ENCODE measurements around the gene FAM163B. TPM values are rescaled to one million over a fixed set of nuclear protein-coding genes. Genes with fewer than 3 reads are reported as not detected.

FAM163B gene
- total RNA-seq, 1 donor from 2014 or later: not detected

DNA sequence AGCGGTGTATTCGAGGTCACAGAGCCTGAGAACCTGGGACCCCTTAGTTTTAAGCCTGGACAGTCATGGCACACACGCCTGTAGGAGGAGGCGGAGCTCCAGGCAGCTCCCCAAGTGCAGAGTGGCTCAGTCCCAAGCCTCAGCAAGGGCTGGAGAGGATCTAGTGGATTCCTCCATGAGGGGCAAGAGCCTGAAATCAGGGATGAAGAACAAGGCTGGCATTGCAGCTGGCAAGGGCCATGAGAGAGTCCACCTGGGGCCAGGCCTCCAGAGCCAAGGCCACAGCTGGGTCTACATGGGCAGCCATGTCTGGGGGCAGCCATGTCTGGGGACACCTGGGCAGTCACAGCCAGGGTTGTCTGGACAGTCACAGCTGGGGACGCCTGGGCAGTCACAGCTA is 52.8 kb downstream of the FAM163B start:
- Histone ChIP-seq H3K27ac (ENCODE audit: low read depth, low read length) (no peak overlapping the region), H3K4me1 (ENCODE audit: insufficient read depth, low read length) (peaks cover 20% of the 10 kb centered on the region), H3K9ac (ENCODE audit: low read length) (no peak overlapping the region), H4K20me1 (ENCODE audit: insufficient read depth, low read length) (no peaks in the 10 kb centered on the region), H2AFZ (ENCODE audit: low read depth, low read length) (no peak overlapping the region), H3K9me3 (ENCODE audit: insufficient read depth, low read depth, low read length) (no peaks in the 10 kb centered on the region), H3K27me3 (ENCODE audit: insufficient read depth, low read length) (peaks cover 6% of the 10 kb centered on the region), H3K36me3 (ENCODE audit: insufficient read depth, low read length) (no peaks in the 10 kb centered on the region), H3K79me2 (ENCODE audit: insufficient read depth, low read length) (no peaks in the 10 kb centered on the region), H3K4me3 (ENCODE audit: insufficient read depth, low read depth, low read length) (no peak overlapping the region), H3K4me2 (ENCODE audit: low read length) (no peak overlapping the region)
- H3K36me3 Mint-ChIP-seq (ENCODE audit: low read depth, unreplicated experiment): peaks cover under 1% of the 10 kb centered on the region
- DNase-seq (ENCODE audit: low read depth) (no peak), FAIRE-seq (no peak)
- H3K9me3 Mint-ChIP-seq (ENCODE audit: unreplicated experiment): no peaks in the 10 kb centered on the region
- no peak overlapping the region for H3K4me3 Mint-ChIP-seq (ENCODE audit: unreplicated experiment)
- peaks cover 22% of the 10 kb centered on the region for H3K27me3 Mint-ChIP-seq (ENCODE audit: low read depth, unreplicated experiment)
- no peak for TF ChIP-seq EZH2 (IDR thresholded peaks at IDR 0.05; ENCODE audit: insufficient read depth, low read length)
- TF ChIP-seq, protein P1, sequence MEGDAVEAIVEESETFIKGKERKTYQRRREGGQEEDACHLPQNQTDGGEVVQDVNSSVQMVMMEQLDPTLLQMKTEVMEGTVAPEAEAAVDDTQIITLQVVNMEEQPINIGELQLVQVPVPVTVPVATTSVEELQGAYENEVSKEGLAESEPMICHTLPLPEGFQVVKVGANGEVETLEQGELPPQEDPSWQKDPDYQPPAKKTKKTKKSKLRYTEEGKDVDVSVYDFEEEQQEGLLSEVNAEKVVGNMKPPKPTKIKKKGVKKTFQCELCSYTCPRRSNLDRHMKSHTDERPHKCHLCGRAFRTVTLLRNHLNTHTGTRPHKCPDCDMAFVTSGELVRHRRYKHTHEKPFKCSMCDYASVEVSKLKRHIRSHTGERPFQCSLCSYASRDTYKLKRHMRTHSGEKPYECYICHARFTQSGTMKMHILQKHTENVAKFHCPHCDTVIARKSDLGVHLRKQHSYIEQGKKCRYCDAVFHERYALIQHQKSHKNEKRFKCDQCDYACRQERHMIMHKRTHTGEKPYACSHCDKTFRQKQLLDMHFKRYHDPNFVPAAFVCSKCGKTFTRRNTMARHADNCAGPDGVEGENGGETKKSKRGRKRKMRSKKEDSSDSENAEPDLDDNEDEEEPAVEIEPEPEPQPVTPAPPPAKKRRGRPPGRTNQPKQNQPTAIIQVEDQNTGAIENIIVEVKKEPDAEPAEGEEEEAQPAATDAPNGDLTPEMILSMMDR (IDR thresholded peaks at IDR 0.05; ENCODE audit: insufficient read depth, low read depth, low read length): no peak
- H3K4me1 Mint-ChIP-seq (ENCODE audit: low read depth, unreplicated experiment): peaks cover 23% of the 10 kb centered on the region
- no peak overlapping the region for H3K27ac Mint-ChIP-seq (ENCODE audit: unreplicated experiment)

DNA sequence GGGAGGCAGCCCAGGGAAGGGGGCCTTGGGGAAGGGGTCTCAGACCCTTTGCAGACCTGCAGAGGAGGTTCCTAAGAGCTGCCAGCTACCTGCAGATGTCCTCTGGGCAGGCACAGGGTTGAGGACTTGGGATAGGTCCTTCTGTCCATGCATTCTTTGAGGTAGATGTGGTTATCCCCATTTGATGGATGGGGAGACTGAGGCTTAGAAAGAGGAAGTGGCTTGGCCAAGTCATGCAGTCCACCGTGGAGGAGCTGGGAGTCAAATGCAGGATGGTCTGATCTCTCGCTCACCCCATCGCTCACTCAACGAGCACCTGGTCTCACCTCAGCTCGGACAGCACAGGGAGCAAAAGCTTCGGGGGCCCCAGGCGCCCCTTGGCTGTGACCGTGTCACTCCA is 54.5 kb downstream of the FAM163B start:
- H3K4me2 ChIP-seq (ENCODE audit: low read length): no peak overlapping the region
- Mint-ChIP-seq H3K36me3 (ENCODE audit: low read depth, unreplicated experiment) (peaks cover 2% of the 10 kb centered on the region), H3K27me3 (ENCODE audit: low read depth, unreplicated experiment) (peaks cover 36% of the 10 kb centered on the region), H3K4me3 (ENCODE audit: unreplicated experiment) (no peak overlapping the region), H3K9me3 (ENCODE audit: unreplicated experiment) (no peaks in the 10 kb centered on the region), H3K27ac (ENCODE audit: unreplicated experiment) (no peak overlapping the region), H3K4me1 (ENCODE audit: low read depth, unreplicated experiment) (peaks cover 20% of the 10 kb centered on the region)
- H3K4me3 ChIP-seq (ENCODE audit: insufficient read depth, low read depth, low read length): no peak overlapping the region
- H3K27me3 ChIP-seq (ENCODE audit: insufficient read depth, low read length): peaks cover 8% of the 10 kb centered on the region
- no peak overlapping the region for H3K27ac ChIP-seq (ENCODE audit: low read depth, low read length)
- no peak for TF ChIP-seq EZH2 (IDR thresholded peaks at IDR 0.05; ENCODE audit: insufficient read depth, low read length)
- TF ChIP-seq, protein P1 (IDR thresholded peaks at IDR 0.05; ENCODE audit: insufficient read depth, low read depth, low read length): no peak
- no peaks in the 10 kb centered on the region for H3K9me3 ChIP-seq (ENCODE audit: insufficient read depth, low read depth, low read length)
- H2AFZ ChIP-seq (ENCODE audit: low read depth, low read length): no peak overlapping the region
- peaks cover 18% of the 10 kb centered on the region for H3K4me1 ChIP-seq (ENCODE audit: insufficient read depth, low read length)
- no peaks in the 10 kb centered on the region for H3K79me2 ChIP-seq (ENCODE audit: insufficient read depth, low read length)
- no peaks in the 10 kb centered on the region for H4K20me1 ChIP-seq (ENCODE audit: insufficient read depth, low read length)
- FAIRE-seq (no peak), DNase-seq (ENCODE audit: low read depth) (no peak)
- H3K36me3 ChIP-seq (ENCODE audit: insufficient read depth, low read length): no peaks in the 10 kb centered on the region
- H3K9ac ChIP-seq (ENCODE audit: low read length): no peak overlapping the region

DNA sequence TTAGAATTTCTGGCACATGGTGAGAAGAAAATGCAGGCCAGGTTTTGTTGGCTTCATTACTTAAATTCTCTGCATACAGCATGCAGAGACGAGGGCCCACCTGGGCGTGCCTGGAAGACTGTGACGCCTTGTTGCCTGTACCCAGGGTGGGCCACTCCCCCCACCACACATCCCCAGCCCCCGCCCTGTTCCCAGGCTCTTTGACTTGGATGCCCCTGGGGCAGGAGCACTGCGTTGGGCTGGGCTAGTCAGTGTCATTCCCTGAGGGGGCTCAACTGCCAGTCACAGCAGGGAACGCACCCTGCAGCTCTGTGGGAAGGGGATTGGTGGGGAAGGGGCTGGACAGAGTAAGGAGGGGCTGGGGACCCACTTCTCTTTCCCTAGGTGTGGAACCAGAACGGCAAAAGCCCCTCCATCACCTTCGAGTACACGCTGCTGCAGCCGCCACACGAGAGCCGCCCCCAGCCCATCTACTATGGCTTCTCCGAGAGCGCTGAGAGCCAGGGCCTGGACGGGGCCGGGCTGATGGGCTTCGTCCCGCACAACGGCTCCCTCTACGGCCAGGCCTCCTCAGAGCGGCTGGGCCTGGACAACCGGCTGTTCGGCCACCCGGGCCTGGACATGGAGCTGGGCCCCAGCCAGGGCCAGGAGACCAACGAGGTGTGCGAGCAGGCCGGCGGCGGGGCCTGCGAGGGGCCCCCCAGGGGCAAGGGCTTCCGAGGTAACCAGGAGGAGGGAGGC is 55.0 kb downstream of the FAM163B start:
- no peak overlapping the region for H3K27ac Mint-ChIP-seq (ENCODE audit: unreplicated experiment)
- FAIRE-seq (no peak), DNase-seq (ENCODE audit: low read depth) (no peak)
- H4K20me1 ChIP-seq (ENCODE audit: insufficient read depth, low read length): no peaks in the 10 kb centered on the region
- no peak overlapping the region for H3K4me2 ChIP-seq (ENCODE audit: low read length)
- H3K27me3 ChIP-seq (ENCODE audit: insufficient read depth, low read length): peaks cover 8% of the 10 kb centered on the region
- H3K9me3 ChIP-seq (ENCODE audit: insufficient read depth, low read depth, low read length): no peaks in the 10 kb centered on the region
- H3K4me1 Mint-ChIP-seq (ENCODE audit: low read depth, unreplicated experiment): peaks cover 19% of the 10 kb centered on the region
- H3K79me2 ChIP-seq (ENCODE audit: insufficient read depth, low read length): no peaks in the 10 kb centered on the region
- no peaks in the 10 kb centered on the region for H3K36me3 ChIP-seq (ENCODE audit: insufficient read depth, low read length)
- no peaks in the 10 kb centered on the region for H3K9me3 Mint-ChIP-seq (ENCODE audit: unreplicated experiment)
- no peak overlapping the region for H2AFZ ChIP-seq (ENCODE audit: low read depth, low read length)
- TF ChIP-seq, protein P1 (IDR thresholded peaks at IDR 0.05; ENCODE audit: insufficient read depth, low read depth, low read length): no peak
- TF ChIP-seq EZH2 (IDR thresholded peaks at IDR 0.05; ENCODE audit: insufficient read depth, low read length): no peak
- no peak overlapping the region for H3K27ac ChIP-seq (ENCODE audit: low read depth, low read length)
- H3K9ac ChIP-seq (ENCODE audit: low read length): no peak overlapping the region
- H3K4me3 Mint-ChIP-seq (ENCODE audit: unreplicated experiment): no peak overlapping the region
- H3K36me3 Mint-ChIP-seq (ENCODE audit: low read depth, unreplicated experiment): peaks cover 2% of the 10 kb centered on the region
- peaks cover 37% of the 10 kb centered on the region for H3K27me3 Mint-ChIP-seq (ENCODE audit: low read depth, unreplicated experiment)
- H3K4me3 ChIP-seq (ENCODE audit: insufficient read depth, low read depth, low read length): no peak overlapping the region
- H3K4me1 ChIP-seq (ENCODE audit: insufficient read depth, low read length): peaks cover 18% of the 10 kb centered on the region
